Uterus (tissue), 4 donors: ENCODE measurements around the gene TAF13. TPM values are rescaled to one million over a fixed set of nuclear protein-coding genes. Genes with fewer than 3 reads are reported as not detected.

Experiments
- DNase-seq, 2 donors: peaks; one replicate each; pipeline ENCODE4 v3.0.0-alpha.2; 2019 to 2020
- H3K27ac ChIP-seq, 2 donors: fragments of 200-600 bp; sonication (generic); 1 replicate in 1 of 2; 2 replicates in 1 of 2; pipeline ENCODE4 v1.5.1; 2016 to 2018
- H3K27me3 ChIP-seq, 2 donors: fragments of 200-600 bp; sonication (generic); one replicate each; pipeline ENCODE4 v1.5.1; 2018 to 2019; ENCODE audit warnings: control low read depth in 1 of 2
- H3K36me3 ChIP-seq, 2 donors: fragments of 200-600 bp; sonication (generic); one replicate each; pipeline ENCODE4 v1.5.1; 2019; ENCODE audit warnings: control low read depth in 1 of 2
- H3K4me1 ChIP-seq, 2 donors: fragments of 200-600 bp; sonication (generic); one replicate each; pipeline ENCODE4 v1.5.1; 2018 to 2019; ENCODE audit warnings: control low read depth in 1 of 2
- H3K4me3 ChIP-seq, 2 donors: fragments of 200-600 bp; sonication (generic); 1 replicate in 1 of 2; 2 replicates in 1 of 2; pipeline ENCODE4 v1.5.1; 2018 to 2019; ENCODE audit warnings: mild to moderate bottlenecking in 1 of 2
- H3K9me3 ChIP-seq, 2 donors: fragments of 200-600 bp; sonication (generic); one replicate each; pipeline ENCODE4 v1.5.1; 2019; ENCODE audit warnings: control low read depth in 1 of 2
- CTCF ChIP-seq, 4 experiments: fragments of 200-600 bp in 2 of 4; fragments of 450-650 bp in 2 of 4; sonication (generic) in 2 of 4; IDR thresholded peaks; one replicate each; pipeline ENCODE4 v1.5.1; 2016 to 2019; ENCODE audit warnings: antibody characterized with exemption in 4 of 4, mild to moderate bottlenecking in 2 of 4, moderate library complexity in 1 of 4
- POLR2A ChIP-seq, 2 donors: fragments of 450-650 bp; IDR thresholded peaks; one replicate each; pipeline ENCODE4 v1.6.1; 2016; ENCODE audit warnings: antibody characterized with exemption in 2 of 2, mild to moderate bottlenecking in 1 of 2, moderate library complexity in 1 of 2
- intact Hi-C: fragments of 100-400 bp; cut with DNase I; formaldehyde crosslinking; loops from one replicate; pipeline ENCODE4 v1.15.1; 2023; ENCODE audit warnings: low total_unique reads
- total RNA-seq, 4 donors: library from RNA; depleted of rRNA in 3 of 4; stranded (reverse); fragments of >200 nt in 3 of 4; gene quantifications; one replicate each; pipeline versions ENCODE4 v1.1.0 to v1.2.4, GENCODE V29; 2014 to 2023
- donor health status: DM: yes; HTN: yes; CAD: no.

TAF13 gene
- 10 to 100 TPM in 3 of 4 donors, 1 to 10 TPM in 1; 2.0 to 56.3 (median 25.7) TPM for total RNA-seq

- no peaks in the 10 kb centered on the region for H3K36me3 ChIP-seq
- TF ChIP-seq CTCF (IDR thresholded peaks at IDR 0.05) (peak; percentile 25 to 79 (median 51)), POLR2A (IDR thresholded peaks at IDR 0.05) (peak; percentile 86 to 89)
- no peaks in the 10 kb centered on the region for H3K9me3 ChIP-seq
- no peaks in the 10 kb centered on the region for H3K27me3 ChIP-seq
- peaks cover 0 to 6% of the 10 kb centered on the region in 2 donors for H3K4me1 ChIP-seq
- DNase-seq = peak; percentile 92
- H3K4me3 ChIP-seq = peak within 1 kb of the TSS; percentile 84 to 87
- intact Hi-C loops = no loop called here
- H3K27ac ChIP-seq = peak within 1 kb of the TSS; percentile 96 to 97
These were observed at the start of gene TAF13 for GRCh38 chr1:109075531-109076490. TAF13 (minus strand) TSS chr1:109076003; CDS start chr1:109075947, 56 bp downstream.

GRCh38 chr1:109120356-109120755, 44.6 kb upstream of the TAF13 start:
- H3K9me3 ChIP-seq = no peaks in the 10 kb centered on the region
- intact Hi-C loops = no loop called here
- no peak overlapping the region for H3K27ac ChIP-seq
- no peaks in the 10 kb centered on the region for H3K4me1 ChIP-seq
- no peak for DNase-seq
- no peak overlapping the region for H3K4me3 ChIP-seq
- TF ChIP-seq POLR2A (IDR thresholded peaks at IDR 0.05) (no peak), CTCF (IDR thresholded peaks at IDR 0.05) (no peak)
- H3K36me3 ChIP-seq = no peaks in the 10 kb centered on the region
- H3K27me3 ChIP-seq = peaks cover 0 to under 1% of the 10 kb centered on the region in 2 donors

- no peak for DNase-seq
- no peaks in the 10 kb centered on the region for H3K36me3 ChIP-seq
- TF ChIP-seq CTCF (IDR thresholded peaks at IDR 0.05) (no peak), POLR2A (IDR thresholded peaks at IDR 0.05) (no peak)
- H3K4me3 ChIP-seq = no peak overlapping the region
- H3K4me1 ChIP-seq = peaks cover 0 to 2% of the 10 kb centered on the region in 2 donors
- intact Hi-C loops = no loop called here
- peaks cover 3 to 15% of the 10 kb centered on the region in 2 donors for H3K27me3 ChIP-seq
- H3K27ac ChIP-seq = no peak overlapping the region
- H3K9me3 ChIP-seq = no peaks in the 10 kb centered on the region
These were observed 42.3 kb upstream of the TAF13 start for GRCh38 chr1:109118089-109118488.

- H3K27me3 ChIP-seq = peaks cover 3 to 15% of the 10 kb centered on the region in 2 donors
- intact Hi-C loops = no loop called here
- H3K4me3 ChIP-seq = no peak overlapping the region
- H3K36me3 ChIP-seq = no peaks in the 10 kb centered on the region
- TF ChIP-seq CTCF (IDR thresholded peaks at IDR 0.05) = no peak
- TF ChIP-seq POLR2A (IDR thresholded peaks at IDR 0.05) = no peak
- no peak for DNase-seq
- H3K27ac ChIP-seq = no peak overlapping the region
- H3K9me3 ChIP-seq = no peaks in the 10 kb centered on the region
- H3K4me1 ChIP-seq = peaks cover 0 to 4% of the 10 kb centered on the region in 2 donors
These were observed 40.5 kb upstream of the TAF13 start for GRCh38 chr1:109116286-109116685.

- no peak for DNase-seq
- Histone ChIP-seq H3K4me1 (peaks cover 0 to 4% of the 10 kb centered on the region in 2 donors), H3K36me3 (no peaks in the 10 kb centered on the region), H3K4me3 (no peak overlapping the region), H3K9me3 (no peaks in the 10 kb centered on the region), H3K27ac (no peak overlapping the region), H3K27me3 (peaks cover 3 to 15% of the 10 kb centered on the region in 2 donors)
- TF ChIP-seq POLR2A (IDR thresholded peaks at IDR 0.05) (no peak), CTCF (IDR thresholded peaks at IDR 0.05) (no peak)
- intact Hi-C loops = no loop called here
These were observed 39.9 kb upstream of the TAF13 start for GRCh38 chr1:109115685-109116084.
